ENCODE results near the gene GABRR2. TPM values are rescaled to one million over a fixed set of nuclear protein-coding genes. Genes with fewer than 3 reads are reported as not detected.

Gene GABRR2
- total RNA-seq, 1 experiment from 2014 or later, result 0.78 TPM

DNA sequence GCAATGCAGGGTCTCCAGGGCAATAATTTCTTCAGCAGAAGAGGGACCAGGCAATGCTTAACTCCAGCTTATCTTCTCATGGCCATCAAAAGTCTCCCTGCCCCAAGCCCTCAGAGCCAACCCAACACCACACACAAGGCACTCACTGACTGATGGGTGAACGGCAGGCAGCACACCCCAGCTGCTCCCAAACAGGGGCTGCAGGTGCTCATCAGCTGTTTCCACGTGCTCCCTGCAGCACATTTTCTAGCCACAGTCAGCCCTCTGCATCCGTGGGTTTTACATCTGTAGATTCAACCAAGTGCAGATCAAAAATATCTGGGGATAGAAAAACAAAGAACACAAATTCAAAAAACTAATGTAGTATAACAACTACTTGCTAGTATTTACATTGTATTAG lies 94.0 kb downstream of the GABRR2 start:
- TF ChIP-seq, protein P1, sequence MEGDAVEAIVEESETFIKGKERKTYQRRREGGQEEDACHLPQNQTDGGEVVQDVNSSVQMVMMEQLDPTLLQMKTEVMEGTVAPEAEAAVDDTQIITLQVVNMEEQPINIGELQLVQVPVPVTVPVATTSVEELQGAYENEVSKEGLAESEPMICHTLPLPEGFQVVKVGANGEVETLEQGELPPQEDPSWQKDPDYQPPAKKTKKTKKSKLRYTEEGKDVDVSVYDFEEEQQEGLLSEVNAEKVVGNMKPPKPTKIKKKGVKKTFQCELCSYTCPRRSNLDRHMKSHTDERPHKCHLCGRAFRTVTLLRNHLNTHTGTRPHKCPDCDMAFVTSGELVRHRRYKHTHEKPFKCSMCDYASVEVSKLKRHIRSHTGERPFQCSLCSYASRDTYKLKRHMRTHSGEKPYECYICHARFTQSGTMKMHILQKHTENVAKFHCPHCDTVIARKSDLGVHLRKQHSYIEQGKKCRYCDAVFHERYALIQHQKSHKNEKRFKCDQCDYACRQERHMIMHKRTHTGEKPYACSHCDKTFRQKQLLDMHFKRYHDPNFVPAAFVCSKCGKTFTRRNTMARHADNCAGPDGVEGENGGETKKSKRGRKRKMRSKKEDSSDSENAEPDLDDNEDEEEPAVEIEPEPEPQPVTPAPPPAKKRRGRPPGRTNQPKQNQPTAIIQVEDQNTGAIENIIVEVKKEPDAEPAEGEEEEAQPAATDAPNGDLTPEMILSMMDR (IDR thresholded peaks at IDR 0.05; ENCODE audit: unreplicated experiment), result no peak
- H3K4me1 Mint-ChIP-seq (ENCODE audit: low read depth, unreplicated experiment), result no peaks in the 10 kb centered on the region
- H3K9me3 Mint-ChIP-seq (ENCODE audit: low read depth, unreplicated experiment), result peaks cover 5% of the 10 kb centered on the region
- H3K27ac Mint-ChIP-seq (ENCODE audit: unreplicated experiment), result no peak overlapping the region
- CTCF ChIA-PET, result no interaction called here
- peaks cover 18% of the 10 kb centered on the region for H3K27me3 Mint-ChIP-seq (ENCODE audit: unreplicated experiment)
- DNase-seq, result no peak
- no peaks in the 10 kb centered on the region for H3K36me3 Mint-ChIP-seq (ENCODE audit: insufficient read depth, unreplicated experiment)
- no peak overlapping the region for H3K4me3 Mint-ChIP-seq (ENCODE audit: low read depth, unreplicated experiment)
- BruUV-seq (replicated peaks), result no TSS peak
- intact Hi-C loops (cut with micrococcal nuclease; ENCODE audit: unreplicated experiment), result no loop called here

DNA sequence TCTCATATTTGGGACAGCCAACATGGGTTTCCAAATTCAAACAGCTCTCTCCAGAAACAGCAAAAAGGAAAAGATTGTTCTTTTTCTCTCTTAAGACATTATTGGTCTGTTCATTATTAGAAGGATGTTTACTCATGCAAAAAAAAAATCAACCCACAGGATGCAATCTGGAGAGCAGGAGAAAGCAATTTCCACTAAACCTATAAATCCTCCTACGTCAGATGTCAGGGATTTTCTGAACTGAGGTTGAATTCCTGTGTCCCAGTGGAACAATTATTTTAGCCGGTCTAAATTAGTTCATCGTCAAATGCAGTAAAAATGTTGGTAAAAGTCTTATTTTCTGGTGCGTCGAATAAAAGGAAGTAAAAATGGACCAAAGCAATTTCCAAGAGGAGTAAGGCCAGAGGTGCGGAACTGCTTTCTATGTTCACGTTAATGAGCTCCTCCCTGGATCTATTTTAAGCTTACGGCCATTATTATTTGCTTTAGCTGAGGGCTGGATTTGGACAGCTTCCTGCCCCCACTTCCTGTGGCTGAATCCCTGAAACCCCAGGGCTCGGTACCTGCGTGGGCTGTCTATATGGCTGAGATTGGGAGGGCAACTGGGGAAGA lies 97.7 kb downstream of the GABRR2 start, which contains the start of gene GABRR1:
Gene GABRR1, minus strand, starts transcription at position 60 of the 612 bp plus-strand sequence. Its CDS starts 36 bp downstream, at position 24.
- no peaks in the 10 kb centered on the region for H3K9me3 Mint-ChIP-seq (ENCODE audit: low read depth, unreplicated experiment)
- BruUV-seq (replicated peaks), result no TSS peak
- no peak within 1 kb of the TSS for H3K4me3 Mint-ChIP-seq (ENCODE audit: low read depth, unreplicated experiment)

DNA sequence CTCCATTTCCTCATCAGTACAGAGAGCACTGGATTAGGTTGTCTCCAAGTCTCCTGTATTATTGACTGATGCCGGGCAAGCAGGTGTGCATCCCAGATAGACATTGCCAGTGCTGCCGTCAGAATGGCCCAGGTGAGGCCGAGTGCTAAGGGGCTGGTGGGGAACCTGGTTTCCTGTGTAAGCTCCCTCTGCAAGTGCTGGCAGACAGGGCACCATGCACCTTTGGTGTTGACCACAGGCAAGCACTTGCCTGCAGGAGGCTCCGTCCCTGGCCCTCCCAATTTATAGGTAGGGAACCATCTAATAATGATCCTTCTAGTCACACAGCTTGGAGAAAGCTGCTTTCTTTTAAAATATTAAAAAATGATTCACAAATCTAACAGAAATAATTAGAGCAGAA lies 98.7 kb downstream of the GABRR2 start:
- Mint-ChIP-seq H3K9me3 (ENCODE audit: low read depth, unreplicated experiment) (no peaks in the 10 kb centered on the region), H3K36me3 (ENCODE audit: insufficient read depth, unreplicated experiment) (no peaks in the 10 kb centered on the region), H3K27me3 (ENCODE audit: unreplicated experiment) (peaks cover 13% of the 10 kb centered on the region), H3K27ac (ENCODE audit: unreplicated experiment) (no peak overlapping the region), H3K4me1 (ENCODE audit: low read depth, unreplicated experiment) (no peaks in the 10 kb centered on the region), H3K4me3 (ENCODE audit: low read depth, unreplicated experiment) (no peak overlapping the region)
- no peak for DNase-seq
- intact Hi-C loops (cut with micrococcal nuclease; ENCODE audit: unreplicated experiment), result no loop called here
- TF ChIP-seq, protein P1 (IDR thresholded peaks at IDR 0.05; ENCODE audit: unreplicated experiment), result no peak
- no TSS peak for BruUV-seq (replicated peaks)
- CTCF ChIA-PET, result no interaction called here

More for the DNA sequence above, 97.7 kb downstream of the GABRR2 start, which contains the start of gene GABRR1:
- no peak for DNase-seq
- no peaks in the 10 kb centered on the region for H3K4me1 Mint-ChIP-seq (ENCODE audit: low read depth, unreplicated experiment)
- CTCF ChIA-PET, result interaction anchor here (0.5 kb wide), 1 partner anchor 660 kb away, joined by 4 read pairs; no protein-coding TSS in a partner anchor
- peaks cover 13% of the 10 kb centered on the region for H3K27me3 Mint-ChIP-seq (ENCODE audit: unreplicated experiment)
- H3K36me3 Mint-ChIP-seq (ENCODE audit: insufficient read depth, unreplicated experiment), result no peaks in the 10 kb centered on the region
- intact Hi-C loops (cut with micrococcal nuclease; ENCODE audit: unreplicated experiment), result no loop called here
- no peak within 1 kb of the TSS for H3K27ac Mint-ChIP-seq (ENCODE audit: unreplicated experiment)
- TF ChIP-seq, protein P1 (IDR thresholded peaks at IDR 0.05; ENCODE audit: unreplicated experiment), result no peak

DNA sequence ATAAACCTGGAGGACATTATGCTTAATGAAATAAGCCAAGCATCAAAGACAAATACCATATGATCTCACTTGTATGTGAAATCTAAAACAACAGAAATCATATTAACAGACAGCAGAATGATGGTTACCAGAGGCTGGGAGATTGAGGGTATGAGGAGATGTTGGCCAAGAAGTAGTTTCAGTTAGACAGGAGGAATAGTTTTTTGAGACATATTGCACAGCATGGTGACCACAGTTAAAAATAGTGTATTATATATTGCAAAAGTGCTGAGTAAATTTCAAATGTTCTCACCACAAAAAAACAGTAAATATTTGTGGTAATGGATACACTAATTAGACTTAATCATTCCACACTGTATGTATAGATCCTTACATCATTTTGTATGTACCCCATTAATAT lies 99.7 kb downstream of the GABRR2 start:
- Mint-ChIP-seq H3K4me1 (ENCODE audit: low read depth, unreplicated experiment) (no peaks in the 10 kb centered on the region), H3K9me3 (ENCODE audit: low read depth, unreplicated experiment) (no peaks in the 10 kb centered on the region), H3K4me3 (ENCODE audit: low read depth, unreplicated experiment) (no peak overlapping the region), H3K36me3 (ENCODE audit: insufficient read depth, unreplicated experiment) (no peaks in the 10 kb centered on the region), H3K27ac (ENCODE audit: unreplicated experiment) (no peak overlapping the region), H3K27me3 (ENCODE audit: unreplicated experiment) (peaks cover 23% of the 10 kb centered on the region)
- TF ChIP-seq, protein P1 (IDR thresholded peaks at IDR 0.05; ENCODE audit: unreplicated experiment), result no peak
- BruUV-seq (replicated peaks), result no TSS peak
- CTCF ChIA-PET, result no interaction called here
- no peak for DNase-seq
- intact Hi-C loops (cut with micrococcal nuclease; ENCODE audit: unreplicated experiment), result no loop called here

All from Calu3 (cell line).